Peyer's patch (tissue), 4 donors: ENCODE measurements around the gene DGKI.

Source experiments
- CTCF ChIP-seq, 6 experiments: fragments of 450-650 bp in 4 of 6; fragments of 200-600 bp in 2 of 6; sonication (generic) in 1 of 6; IDR thresholded peaks; one replicate each; pipeline ENCODE4 v1.5.1; 2017 to 2019; ENCODE audit warnings: antibody characterized with exemption in 6 of 6, mild to moderate bottlenecking in 3 of 6, moderate library complexity in 1 of 6
- POLR2A ChIP-seq, 2 donors: fragments of 450-650 bp; IDR thresholded peaks; one replicate each; pipeline ENCODE4 v1.5.1; 2017; ENCODE audit warnings: antibody characterized with exemption in 2 of 2, mild to moderate bottlenecking in 2 of 2, moderate library complexity in 2 of 2

GRCh38 chr7:137393570-137393969, 453.2 kb downstream of the DGKI start:
- no peak for TF ChIP-seq POLR2A (IDR thresholded peaks at IDR 0.05)
- no peak for TF ChIP-seq CTCF (IDR thresholded peaks at IDR 0.05)
